Stimulated activated CD8-positive, alpha-beta memory T cell treated with anti-CD3 and anti-CD28 coated beads, Interleukin-12 subunit alpha, Interleukin-12 subunit beta, amount 100 ng/mL, for 24 hours (primary cell): ENCODE results near the gene NR2E1.

Experiments
- DNase-seq: peaks from one replicate; pipeline ENCODE4 v3.0.0-alpha.2; 2020; ENCODE audit errors: extremely low read depth

Gene NR2E1

DNA sequence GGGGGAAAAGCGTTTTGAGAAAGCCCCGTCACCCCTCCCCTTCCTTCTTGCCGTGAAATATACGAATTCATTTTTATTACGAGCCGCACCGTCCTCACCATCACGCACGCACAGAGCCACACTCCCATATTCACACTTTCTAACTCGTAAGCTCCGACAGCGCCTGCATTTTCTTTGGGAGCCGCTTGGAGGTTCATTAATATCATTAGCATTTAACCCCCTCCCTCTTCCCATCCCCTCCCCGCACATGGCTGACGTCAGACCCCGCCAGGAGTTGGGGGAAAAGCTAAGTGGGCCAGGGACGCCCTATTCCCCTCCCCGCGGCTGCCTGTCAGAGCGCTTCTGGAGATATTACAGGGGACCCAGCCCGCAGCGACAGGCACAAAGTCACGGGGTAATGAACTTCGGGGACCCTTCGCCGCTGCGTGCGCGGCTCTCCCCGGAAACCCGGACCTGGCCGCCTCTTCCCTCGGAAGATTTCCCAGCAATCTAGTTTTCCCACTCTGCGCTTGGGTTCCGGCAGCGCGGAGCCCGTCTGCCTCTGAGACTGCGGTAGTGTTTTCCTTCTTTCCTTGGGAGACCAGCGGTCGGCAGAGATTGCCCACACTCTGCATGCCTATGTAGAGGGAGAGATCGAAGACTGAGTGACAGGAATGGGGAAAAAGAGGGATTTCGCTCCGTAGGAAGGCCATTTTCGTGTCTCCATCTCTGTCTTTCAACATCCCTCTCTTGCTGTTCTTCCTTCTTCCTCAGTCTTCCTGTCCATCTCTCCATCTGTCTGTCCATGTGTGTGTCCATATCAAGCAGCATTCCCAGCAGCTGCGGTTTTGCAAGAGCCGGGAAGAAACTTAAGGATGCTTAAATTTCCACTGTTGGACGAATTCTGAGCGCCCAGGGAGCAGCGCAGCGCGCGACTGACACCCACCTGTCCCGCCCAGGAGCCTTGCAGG lies at the start of gene NR2E1:
Gene NR2E1 (plus strand): TSS at position 309 of the 950 bp plus-strand sequence. CDS start 744 bp downstream, outside the sequence.
- no peak for DNase-seq

DNA sequence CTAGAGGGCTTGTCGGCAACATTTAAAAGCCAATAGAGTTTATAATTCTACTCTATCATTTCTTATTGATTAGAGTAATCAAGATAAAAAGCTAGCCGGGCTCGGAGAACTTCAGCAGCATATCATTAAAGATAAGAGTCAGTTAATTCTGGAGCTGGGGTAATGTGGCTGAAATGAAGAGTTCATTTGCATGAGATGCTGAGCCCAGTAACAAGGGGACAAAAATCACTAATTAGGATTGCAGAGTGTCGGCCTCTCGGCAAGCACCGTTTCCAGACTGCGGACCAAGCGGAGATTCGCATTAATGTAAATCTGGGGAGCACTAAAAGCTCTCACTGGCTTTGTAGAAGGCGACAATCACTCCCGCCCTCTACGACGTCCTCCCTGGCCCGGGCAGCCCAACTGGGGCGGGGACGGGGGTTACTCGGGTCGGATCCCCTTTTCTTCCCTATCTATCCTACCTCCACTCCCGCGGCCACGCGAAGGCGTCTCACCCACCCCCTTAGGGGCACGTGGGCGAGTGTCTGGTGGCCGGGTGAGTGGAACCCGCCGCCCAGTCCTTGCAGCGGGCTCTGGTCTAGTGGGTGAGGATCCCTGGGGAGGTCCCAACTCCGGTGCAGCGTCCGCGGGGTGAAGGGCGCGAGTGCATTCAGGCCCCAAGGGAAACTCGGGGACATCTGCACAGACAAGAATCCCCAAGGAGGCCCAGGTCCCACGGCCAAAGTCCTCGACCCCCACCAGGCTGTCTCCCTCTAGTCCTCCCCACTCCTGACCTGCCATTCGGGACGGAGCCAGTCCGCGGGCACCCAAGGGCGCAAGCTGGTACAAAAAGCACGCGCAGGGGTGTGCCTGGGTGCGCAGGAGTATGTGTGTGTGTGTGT lies 49.0 kb upstream of the NR2E1 start:
- no peak for DNase-seq

DNA sequence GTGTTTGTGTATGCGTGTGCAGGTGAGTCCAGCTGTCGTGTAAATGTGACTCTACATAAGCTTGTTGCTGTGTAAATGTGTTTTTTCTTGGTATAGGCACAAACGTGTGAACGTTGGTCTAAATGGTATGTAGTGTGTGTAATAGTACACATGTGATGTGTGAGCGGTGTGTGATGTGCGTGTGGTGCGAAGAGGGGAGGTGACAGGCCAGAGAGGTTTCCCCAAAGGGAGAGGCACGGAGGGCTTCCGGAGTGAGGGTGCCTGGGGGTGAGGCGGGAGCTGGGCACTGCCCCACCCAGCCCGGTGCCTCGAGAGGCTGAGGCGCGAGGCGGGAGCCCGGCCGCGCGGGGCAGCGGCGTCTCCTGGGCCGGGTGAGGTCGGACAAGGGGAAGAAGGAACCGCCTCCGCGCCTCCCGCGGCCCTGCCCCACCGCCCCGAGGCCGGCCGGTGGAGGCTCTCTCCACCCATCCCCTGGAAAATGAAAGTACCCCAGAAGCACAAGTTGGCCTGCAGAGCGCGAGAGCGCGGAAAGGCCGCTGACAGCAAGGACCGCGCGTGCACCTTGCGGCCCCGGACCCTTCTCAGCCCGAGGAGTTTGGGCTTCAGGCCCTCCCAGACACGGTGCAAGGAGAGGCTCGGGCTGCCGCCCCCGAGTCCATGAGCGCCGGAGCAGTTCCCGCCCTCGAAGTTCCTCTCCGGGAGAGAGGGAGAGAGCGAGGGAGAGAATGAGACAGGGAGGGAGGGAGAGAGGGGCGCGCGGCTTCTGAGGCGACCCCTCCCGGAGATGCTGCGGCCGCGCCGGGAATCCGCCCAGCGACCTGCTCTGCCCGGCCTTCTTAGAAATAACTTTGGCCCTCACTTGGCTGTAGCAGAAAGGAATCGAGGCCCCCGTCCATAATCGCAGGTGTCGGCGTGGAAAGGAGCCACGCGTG lies 48.1 kb upstream of the NR2E1 start:
- DNase-seq = no peak

DNA sequence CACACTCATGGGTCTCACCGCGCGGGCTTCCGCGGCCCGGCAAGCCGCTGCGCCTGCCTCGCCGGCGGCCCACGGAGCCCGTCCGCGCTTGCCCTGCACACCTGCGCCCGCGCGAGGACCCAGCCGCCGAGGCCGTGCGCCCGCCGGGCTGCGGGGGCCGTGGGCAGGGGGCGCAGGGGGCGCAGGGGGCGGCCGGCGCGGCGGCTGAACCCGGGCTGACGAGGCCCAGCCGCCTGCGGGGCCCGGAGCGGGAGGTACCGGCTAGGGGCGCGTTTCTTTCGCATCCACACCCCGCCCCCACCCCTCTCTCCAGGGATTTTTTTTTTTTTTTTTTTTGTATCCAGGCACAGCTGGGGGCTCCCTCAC lies 47.5 kb upstream of the NR2E1 start:
- no peak for DNase-seq

DNA sequence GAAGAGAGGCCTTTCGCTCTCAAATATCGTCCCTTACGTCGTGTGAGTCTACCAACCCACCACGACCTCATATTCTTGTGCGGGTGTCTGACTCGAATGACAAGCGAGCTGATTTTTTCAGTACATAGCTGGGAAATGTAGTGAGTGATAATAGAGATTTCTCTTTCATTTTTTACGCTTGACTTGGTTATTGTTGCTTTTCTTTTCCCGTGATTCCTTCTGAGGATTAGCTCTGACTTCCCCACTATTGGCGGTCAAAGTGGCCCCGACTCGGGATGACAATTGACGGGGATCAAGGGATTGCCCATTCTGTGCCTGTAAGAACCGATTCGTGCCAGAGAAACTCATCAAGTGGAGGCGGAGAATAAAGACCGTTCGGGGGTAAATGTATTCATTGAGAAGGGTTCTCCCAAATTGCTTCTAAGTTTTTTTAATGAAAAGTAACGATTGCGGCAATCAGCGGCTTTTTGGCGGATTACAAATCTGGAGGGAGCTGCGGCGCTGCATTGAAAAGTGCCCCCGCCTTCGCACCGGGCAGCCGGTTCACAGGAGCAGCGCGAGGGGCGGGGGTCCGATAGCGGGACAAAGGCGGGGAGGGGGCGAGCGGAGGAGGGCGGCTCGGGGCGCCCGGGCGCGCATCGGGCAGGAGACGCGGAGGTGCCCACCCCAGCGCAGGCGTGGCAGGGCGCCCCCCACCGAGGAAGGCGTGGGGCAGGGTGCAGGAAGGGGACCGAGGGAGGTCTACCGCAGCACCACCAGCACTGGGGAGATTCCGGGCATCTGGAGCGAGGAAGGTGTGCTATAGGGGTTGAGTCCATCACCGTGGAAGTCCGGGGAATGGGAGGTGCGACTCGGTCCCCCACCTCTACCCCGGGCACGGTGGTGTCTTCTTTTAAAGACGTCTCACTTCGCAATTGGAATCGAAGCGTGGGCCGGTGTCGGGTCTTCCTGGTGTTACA lies 46.7 kb upstream of the NR2E1 start:
- no peak for DNase-seq

DNA sequence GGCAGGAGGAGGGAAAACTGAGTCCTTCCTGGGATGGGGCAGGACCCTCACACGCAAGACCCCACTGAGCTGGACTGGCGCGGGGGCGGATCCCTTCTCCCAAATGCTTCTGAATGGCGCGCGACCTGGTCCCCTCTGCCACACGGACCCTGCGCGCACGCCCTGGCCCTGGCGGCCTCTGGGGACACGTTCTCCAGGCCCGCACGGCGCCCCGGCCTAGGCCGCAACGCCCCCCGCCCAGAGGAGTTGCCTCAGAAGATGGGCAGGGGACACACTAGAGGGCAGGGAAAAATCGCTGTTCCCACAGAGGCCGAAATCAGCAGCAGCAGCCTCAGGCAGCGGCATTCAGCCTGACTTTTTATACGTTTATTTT lies 46.1 kb upstream of the NR2E1 start:
- no peak for DNase-seq

DNA sequence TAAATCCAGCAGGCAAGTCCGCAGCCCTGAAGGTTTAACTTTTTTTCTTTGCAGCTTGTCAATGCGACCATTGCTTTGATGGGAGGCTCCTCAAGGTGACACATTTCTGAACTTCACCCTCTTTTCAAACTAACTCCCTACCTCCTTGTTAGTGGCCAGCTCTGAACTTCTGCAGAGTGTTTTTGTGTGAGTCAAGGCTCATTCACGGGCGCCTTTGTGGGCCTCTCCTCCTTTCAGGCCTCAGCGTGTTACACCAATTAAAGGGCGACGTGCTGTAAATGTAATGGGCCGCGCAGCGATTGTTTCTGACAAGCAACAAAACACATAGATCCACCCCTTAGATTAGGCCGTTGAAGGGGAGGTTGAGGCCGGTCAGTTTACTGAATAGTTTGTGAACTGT lies 45.5 kb upstream of the NR2E1 start:
- DNase-seq = no peak

DNA sequence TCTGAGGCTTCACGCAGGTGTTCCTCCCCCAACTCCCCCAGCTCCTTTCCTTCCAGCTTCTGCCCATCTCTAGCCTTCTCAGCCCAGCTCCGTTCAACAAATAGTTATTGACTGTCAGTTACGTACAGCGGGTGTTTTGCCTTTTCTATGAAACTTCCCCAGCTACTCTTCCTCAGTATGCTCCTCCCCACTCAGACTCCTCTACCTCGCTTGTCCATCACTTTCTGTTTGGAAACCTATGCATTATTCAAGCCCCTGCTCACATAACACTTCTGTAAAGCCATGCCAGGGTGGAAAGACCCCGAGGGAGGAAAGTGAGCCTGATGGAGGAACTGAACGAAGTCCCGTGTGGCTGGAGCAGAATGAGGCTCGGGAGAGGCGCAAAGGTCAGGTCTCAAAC lies 44.2 kb upstream of the NR2E1 start:
- DNase-seq = no peak

DNA sequence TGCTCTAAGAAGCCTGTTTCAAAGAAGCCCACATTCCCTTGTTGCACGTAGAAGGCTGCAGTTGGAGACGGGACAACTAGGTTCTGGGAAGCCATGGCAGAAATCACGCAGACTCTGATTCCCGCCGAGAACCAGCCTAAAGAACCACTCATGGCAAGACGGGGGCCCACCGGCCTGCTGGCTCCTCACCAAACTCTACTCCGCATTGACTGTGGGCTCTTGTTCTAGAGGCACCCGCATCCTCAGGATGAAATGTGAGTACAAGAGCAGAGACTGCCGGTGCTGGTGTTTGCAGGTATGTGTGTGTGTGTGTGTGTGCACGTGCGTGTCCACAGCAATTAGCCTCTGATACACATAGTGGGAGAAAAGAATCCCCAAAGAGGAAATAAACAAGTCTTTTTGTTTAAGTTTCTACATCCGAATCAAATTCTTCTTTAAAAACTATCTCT lies 42.3 kb upstream of the NR2E1 start:
- DNase-seq = no peak

DNA sequence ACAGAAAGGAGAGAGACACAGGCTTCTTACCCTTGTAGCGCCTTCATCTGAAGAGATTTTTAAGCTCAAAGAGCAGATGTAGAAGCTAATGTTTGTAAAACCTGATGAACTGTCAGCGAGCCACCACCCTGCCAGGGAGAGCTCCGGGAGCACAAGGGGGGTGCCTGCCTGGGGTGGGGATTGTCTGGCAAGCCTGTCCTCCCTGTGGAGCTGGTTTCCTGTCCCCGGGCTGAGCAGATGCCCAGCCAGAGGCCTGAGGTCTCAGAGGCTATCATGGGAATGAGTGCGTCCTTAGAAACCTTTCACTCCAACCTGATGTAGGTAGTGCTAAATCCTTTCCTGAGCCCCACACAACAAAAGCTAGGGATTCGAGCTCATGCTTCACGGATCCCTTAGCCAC lies 41.9 kb upstream of the NR2E1 start:
- DNase-seq = no peak

DNA sequence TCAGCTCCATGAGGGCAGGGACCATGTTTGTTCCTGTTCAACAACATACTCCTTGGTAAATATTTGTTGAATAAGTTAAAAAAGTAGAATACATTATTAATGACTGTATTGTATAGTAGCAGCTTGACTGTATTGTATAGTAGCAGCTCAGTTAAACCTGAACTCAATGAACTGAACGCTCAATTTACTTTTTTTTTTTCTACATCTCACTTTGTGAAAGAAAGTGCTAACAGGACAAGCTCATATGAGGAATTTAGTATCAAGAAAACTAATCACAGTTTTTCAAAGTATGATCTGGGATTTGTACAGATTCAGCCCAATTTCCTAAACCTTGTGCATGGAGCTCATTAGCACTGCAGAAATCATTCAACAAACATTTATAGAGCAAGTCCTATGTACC lies 38.8 kb upstream of the NR2E1 start:
- no peak for DNase-seq

DNA sequence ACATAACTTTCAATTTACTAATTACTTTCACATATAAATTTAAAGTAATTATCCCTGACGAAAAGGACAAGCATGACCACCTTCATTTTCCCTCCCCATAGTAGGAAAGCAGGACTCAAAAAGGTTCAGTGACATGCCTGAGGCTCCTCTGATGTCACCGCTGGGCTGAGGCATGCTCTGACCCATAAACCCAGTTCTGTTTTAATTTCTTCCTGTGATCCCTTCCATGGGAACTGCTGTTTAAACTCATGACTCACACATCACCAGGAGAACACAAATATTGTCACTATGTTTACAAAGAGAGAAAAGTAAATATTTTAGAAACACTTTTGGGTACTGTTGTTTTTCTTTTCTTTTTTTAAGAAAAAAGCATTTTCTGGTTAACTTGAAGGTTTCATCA lies 38.0 kb upstream of the NR2E1 start:
- no peak for DNase-seq

DNA sequence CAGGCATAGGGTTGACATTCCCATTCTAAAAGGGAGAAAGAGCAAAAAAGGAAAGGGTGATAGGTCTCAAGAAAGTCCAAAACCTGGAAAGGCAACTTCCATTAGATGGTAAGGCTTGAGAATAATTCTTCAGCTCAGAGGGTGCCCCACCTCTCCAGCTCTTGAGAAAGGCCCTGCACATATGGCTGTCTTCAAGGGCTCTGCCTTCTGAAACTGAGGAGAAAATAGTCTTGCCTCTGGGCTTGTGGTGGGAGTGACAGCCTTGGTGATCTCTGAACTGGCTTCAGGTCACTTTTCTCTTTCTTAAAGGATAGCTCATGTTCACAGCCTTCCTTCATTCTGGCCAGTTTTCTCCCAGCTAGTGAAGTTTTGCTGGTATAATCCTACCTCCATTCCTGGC lies 35.6 kb upstream of the NR2E1 start:
- no peak for DNase-seq

DNA sequence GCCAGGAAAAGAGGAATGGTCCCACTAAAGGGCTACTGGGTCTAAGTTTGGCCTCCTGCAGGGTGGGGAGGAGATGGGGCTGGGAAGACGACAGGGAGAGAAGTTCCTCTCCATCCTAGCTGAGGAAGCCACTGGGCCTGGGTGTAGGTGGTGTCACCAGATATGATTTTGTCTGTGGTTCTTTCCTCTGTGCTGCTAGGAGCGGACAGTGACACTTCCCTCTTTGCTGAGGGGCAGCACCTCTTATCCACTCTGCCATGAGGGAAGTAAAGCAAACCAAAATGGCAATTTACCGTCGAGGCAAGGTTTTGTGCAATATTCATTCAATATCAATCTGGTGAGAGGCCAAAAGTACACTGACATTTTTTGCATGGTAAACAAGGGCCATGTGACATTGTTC lies 33.0 kb upstream of the NR2E1 start:
- no peak for DNase-seq

DNA sequence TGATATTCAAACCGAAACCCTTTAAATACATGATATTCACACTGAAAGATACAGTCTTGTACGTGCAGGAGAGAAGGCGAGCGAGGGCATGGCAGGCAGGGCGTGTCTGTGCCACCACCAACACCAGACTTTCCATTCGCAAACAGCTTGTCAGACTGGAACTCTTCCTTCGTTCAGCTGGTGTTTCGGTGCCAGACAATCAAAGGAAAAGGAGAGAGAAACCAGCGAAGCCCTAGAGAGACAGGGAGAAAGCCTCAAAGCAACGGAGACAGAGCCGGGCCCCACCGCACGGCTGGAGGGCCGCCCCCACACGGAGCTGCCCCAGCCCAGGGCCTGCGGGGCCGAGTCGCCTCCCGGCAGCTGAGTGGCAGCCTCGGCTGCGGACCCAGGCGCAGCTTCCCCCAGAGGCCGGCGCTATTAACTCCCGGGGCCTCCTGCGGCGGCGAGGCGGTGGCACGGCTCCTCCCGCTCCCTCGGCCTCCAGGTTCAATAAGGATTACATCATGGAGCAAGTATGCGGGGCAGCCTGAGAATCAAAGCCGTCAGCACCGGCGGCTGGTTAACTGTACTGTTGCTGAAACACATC lies 32.1 kb upstream of the NR2E1 start:
- no peak for DNase-seq

DNA sequence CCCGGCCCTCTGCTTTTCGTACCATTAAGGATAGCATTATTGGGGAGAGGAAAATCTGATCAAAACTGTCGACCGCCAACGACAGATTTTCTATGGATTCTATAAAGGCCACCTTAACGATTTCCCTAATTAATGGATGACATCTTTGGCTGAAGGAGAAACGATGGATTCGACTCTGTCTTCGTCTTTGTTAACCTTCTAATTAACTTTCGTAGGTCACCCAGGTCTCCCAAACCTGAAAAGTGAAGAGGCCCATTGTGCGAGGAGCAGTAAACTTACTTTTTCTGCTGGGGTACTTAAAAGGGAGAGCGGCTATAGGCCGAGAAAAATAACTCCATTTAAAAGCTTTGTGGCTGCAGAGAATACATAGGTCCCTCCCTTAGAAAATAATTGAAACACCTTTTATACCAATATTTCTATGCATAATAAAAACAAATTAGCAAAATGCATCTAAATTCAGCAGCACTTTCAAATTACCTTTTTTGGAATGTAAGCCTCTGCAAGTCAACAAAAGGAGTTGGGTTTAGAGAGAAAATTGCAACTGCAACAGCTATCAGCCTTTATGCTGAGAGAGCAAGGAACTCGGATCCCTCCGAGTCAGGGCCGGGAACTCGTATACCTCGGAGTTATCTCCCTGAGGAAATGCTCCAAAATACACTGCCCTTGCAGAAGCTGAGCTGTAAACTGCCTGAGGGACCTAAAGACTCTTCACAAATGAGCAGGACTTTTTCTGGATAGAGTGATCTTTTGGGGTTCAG lies 31.4 kb upstream of the NR2E1 start:
- DNase-seq = no peak

DNA sequence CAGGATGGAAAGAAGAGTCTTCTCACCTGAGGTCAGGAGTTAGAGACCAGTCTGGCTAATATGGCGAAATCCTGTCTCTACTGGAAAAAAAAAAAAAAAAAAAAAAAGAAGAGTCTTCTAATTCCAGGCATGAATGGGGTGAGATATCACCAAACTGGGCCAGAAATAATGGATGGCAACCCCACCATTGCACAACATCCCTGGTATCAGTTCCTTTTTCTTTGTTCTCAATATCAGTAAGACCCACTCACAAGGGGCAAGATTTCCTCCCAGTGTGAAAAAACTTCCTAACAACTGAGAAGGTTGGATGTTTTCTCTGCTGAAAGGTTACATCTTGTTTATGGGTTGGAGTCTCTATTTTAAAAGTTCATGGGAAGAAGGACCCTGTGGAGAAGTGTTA lies 23.6 kb upstream of the NR2E1 start:
- DNase-seq = no peak

DNA sequence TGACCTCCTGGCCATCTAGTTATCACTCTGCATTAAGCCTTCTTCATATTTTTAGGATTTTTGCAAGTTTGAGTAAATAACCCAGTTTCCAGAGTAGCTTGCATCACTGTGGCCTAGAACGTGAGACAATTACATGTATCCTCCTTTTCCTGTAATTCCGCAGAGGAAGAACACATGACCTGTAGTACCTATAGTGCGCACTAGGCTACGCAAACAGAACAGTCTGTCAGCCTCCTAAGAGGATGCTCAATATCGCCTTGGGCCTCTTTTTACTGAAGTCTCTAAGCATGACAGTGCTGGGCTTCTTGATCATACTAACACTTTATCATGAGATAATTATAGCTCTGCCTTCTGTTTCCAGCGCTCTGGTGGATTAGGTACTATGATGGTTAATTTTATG lies 20.2 kb upstream of the NR2E1 start:
- DNase-seq = no peak

DNA sequence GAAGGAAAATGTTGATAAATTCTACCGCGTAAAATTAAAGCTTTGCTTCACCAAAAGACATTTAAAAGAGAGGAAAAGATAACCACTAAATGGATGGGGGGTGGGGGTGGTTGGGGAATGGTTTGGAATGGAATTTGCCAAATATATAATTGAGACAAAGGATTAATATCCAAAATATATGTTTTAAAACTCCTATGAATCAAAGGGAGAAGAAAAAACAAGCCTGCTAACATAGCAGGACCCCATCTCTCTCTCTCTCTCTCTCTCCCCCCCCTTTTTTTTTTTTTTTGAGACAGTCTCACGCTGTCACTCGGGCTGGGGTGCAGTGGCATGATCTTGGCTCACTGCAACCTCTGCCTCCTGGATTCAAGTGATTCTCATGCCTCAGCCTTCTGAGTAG lies 13.4 kb upstream of the NR2E1 start:
- no peak for DNase-seq
